Transverse colon (tissue), 4 donors: ENCODE results near the gene KIFC3. TPM values are rescaled to one million over a fixed set of nuclear protein-coding genes. Genes with fewer than 3 reads are reported as not detected.
"Not testable (repeated sequence)": the region's sequence is repeated elsewhere in the genome, so short reads cannot be mapped to it uniquely, and the experiment has no call there.

Source experiments
- DNase-seq: peaks from one replicate; pipeline ENCODE4 v3.0.0-alpha.2; 2019
- H3K27ac ChIP-seq, 4 donors: fragments of 200-600 bp; sonication (generic); 2 replicates each; pipeline ENCODE4 v1.5.1; 2016 to 2018; ENCODE audit warnings: inconsistent platforms in 4 of 4
- H3K27me3 ChIP-seq: fragments of 200-600 bp; sonication (generic); 2 replicates; pipeline ENCODE4 v1.5.1; 2017; ENCODE audit warnings: inconsistent platforms
- H3K36me3 ChIP-seq, 4 donors: fragments of 200-600 bp; sonication (generic); 2 replicates each; pipeline ENCODE4 v1.5.1; 2017 to 2019; ENCODE audit warnings: inconsistent platforms in 4 of 4
- H3K4me1 ChIP-seq, 4 donors: fragments of 200-600 bp; sonication (generic); 2 replicates each; pipeline ENCODE4 v1.5.1; 2017 to 2020; ENCODE audit warnings: inconsistent platforms in 4 of 4
- H3K4me3 ChIP-seq, 4 donors: fragments of 200-600 bp; sonication (generic); 1 replicate in 1 of 4; 2 replicates in 3 of 4; pipeline versions ENCODE4 v1.5.1 to v1.6.1; 2017 to 2019; ENCODE audit warnings: inconsistent platforms in 4 of 4
- H3K9me3 ChIP-seq, 2 donors: fragments of 200-600 bp; sonication (generic); 2 replicates each; pipeline ENCODE4 v1.5.1; 2017 to 2019; ENCODE audit warnings: inconsistent platforms in 2 of 2
- CTCF ChIP-seq, 5 experiments: fragments of 200-600 bp in 3 of 5; fragments of 450-650 bp in 2 of 5; sonication (generic) in 3 of 5; IDR thresholded peaks; 1 replicate in 2 of 5; 2 replicates in 3 of 5; pipeline ENCODE4 v1.5.1; 2016 to 2017; ENCODE audit warnings: antibody characterized with exemption in 5 of 5, inconsistent platforms in 3 of 5, mild to moderate bottlenecking in 2 of 5, moderate library complexity in 1 of 5
- EP300 ChIP-seq: sonication (generic); formaldehyde crosslinking; IDR thresholded peaks from one replicate; pipeline ENCODE4 v1.6.1; 2017; ENCODE audit warnings: antibody characterized with exemption, low read depth
- POLR2A ChIP-seq: fragments of 450-650 bp; IDR thresholded peaks from one replicate; pipeline ENCODE4 v1.6.1; 2016; ENCODE audit warnings: antibody characterized with exemption, mild to moderate bottlenecking, moderate library complexity
- POLR2AphosphoS5 ChIP-seq, 3 donors: sonication (generic); formaldehyde crosslinking; IDR thresholded peaks; one replicate each; pipeline ENCODE4 v1.6.1; 2016; ENCODE audit warnings: antibody characterized with exemption in 3 of 3
- WGBS, 2 donors: methylation state at CpG; one replicate each; pipeline ENCODE4 v1.1.5; 2018; ENCODE audit warnings: low coverage in 1 of 2; 5-methylcytosine and 5-hydroxymethylcytosine counted together
- in situ Hi-C, 4 donors: fragments of 200-750 bp; cut with MboI; loops; one replicate each; pipeline versions ENCODE4 v1.15.0 to v1.15.1; 2017; ENCODE audit warnings: low sequenced_read_pairs in 3 of 4, low pct_ligation_motif_present in 1 of 4, low pct_unique_long_range_greater_than_20kb in 1 of 4
- intact Hi-C: fragments of 100-400 bp; cut with DNase I; formaldehyde crosslinking; loops from one replicate; pipeline ENCODE4 v1.15.1; 2023; ENCODE audit warnings: low total_unique reads
- total RNA-seq, 4 donors: library from RNA; depleted of rRNA; stranded (reverse); fragments of >200 nt; gene quantifications; one replicate each; pipeline ENCODE4 v1.1.0, GENCODE V29; 2016

Gene KIFC3
- total RNA-seq, 4 donors from 2014 or later = 5.2 to 46.8 (median 13.5) TPM

GRCh38 chr16:57747496-57747895 lies 54.8 kb downstream of the KIFC3 start:
- DNase-seq = no peak
- H3K27ac ChIP-seq = no peak overlapping the region
- H3K27me3 ChIP-seq = no peaks in the 10 kb centered on the region
- no peaks in the 10 kb centered on the region for H3K4me1 ChIP-seq
- H3K9me3 ChIP-seq = no peaks in the 10 kb centered on the region
- in situ Hi-C loops (no loop called here), intact Hi-C loops (no loop called here)
- no peaks in the 10 kb centered on the region for H3K36me3 ChIP-seq
- WGBS, 2 donors = 94% methylated on average over 12 of the region's 12 CpGs; no CpG with 5 or more reads in 1 of the 2 donors
- TF ChIP-seq POLR2A = no peak
- no peak for TF ChIP-seq POLR2AphosphoS5 (IDR thresholded peaks at IDR 0.05)
- no peak for TF ChIP-seq EP300
- no peak for TF ChIP-seq CTCF (IDR thresholded peaks at IDR 0.05)
- H3K4me3 ChIP-seq = no peak overlapping the region

GRCh38 chr16:57747091-57747490 lies 55.2 kb downstream of the KIFC3 start:
- DNase-seq = no peak
- Histone ChIP-seq H3K36me3 (no peaks in the 10 kb centered on the region), H3K4me1 (no peaks in the 10 kb centered on the region), H3K4me3 (no peak overlapping the region), H3K27me3 (no peaks in the 10 kb centered on the region), H3K9me3 (no peaks in the 10 kb centered on the region), H3K27ac (no peak overlapping the region)
- no peak for TF ChIP-seq POLR2A
- no peak for TF ChIP-seq EP300
- no peak for TF ChIP-seq POLR2AphosphoS5 (IDR thresholded peaks at IDR 0.05)
- no peak for TF ChIP-seq CTCF (IDR thresholded peaks at IDR 0.05)
- in situ Hi-C loops (no loop called here), intact Hi-C loops (no loop called here)
- 93% methylated on average over 7 of the region's 7 CpGs; no CpG with 5 or more reads in 1 of the 2 donors for whole genome bisulfite sequencing, 2 donors

- intact Hi-C loops, H3K36me3 ChIP-seq: not testable (repeated sequence)
Measured at GRCh38 chr16:57746316-57746715, 56.0 kb downstream of the KIFC3 start.

GRCh38 chr16:57745768-57746167 lies 56.5 kb downstream of the KIFC3 start:
- Histone ChIP-seq H3K27ac (no peak overlapping the region), H3K9me3 (no peaks in the 10 kb centered on the region), H3K4me1 (no peaks in the 10 kb centered on the region), H3K36me3 (no peaks in the 10 kb centered on the region), H3K4me3 (no peak overlapping the region), H3K27me3 (no peaks in the 10 kb centered on the region)
- in situ Hi-C loops (no loop called here), intact Hi-C loops (no loop called here)
- no peak for DNase-seq
- no peak for TF ChIP-seq POLR2AphosphoS5 (IDR thresholded peaks at IDR 0.05)
- TF ChIP-seq EP300 = no peak
- no peak for TF ChIP-seq POLR2A
- no peak for TF ChIP-seq CTCF (IDR thresholded peaks at IDR 0.05)
- WGBS, 2 donors = 100% methylated on average over 1 to 3 of the region's 3 CpGs

More at GRCh38 chr16:57746316-57746715, 56.0 kb downstream of the KIFC3 start:
- H3K4me1 ChIP-seq, H3K9me3 ChIP-seq, H3K27ac ChIP-seq, DNase-seq, H3K4me3 ChIP-seq, H3K27me3 ChIP-seq, in situ Hi-C loops: not testable (repeated sequence)
- WGBS, 2 donors = 83% methylated on average over 7 of the region's 7 CpGs; no CpG with 5 or more reads in 1 of the 2 donors

GRCh38 chr16:57744642-57744903 lies 57.7 kb downstream of the KIFC3 start:
- intact Hi-C loops (loop anchor here (5.0 kb wide), 1 partner anchor 523 kb away; no protein-coding TSS in a partner anchor), in situ Hi-C loops (no loop called here)
- Histone ChIP-seq H3K27ac (no peak overlapping the region), H3K9me3 (no peaks in the 10 kb centered on the region), H3K4me3 (no peak overlapping the region), H3K36me3 (no peaks in the 10 kb centered on the region), H3K4me1 (no peaks in the 10 kb centered on the region), H3K27me3 (no peaks in the 10 kb centered on the region)
- TF ChIP-seq POLR2AphosphoS5 (IDR thresholded peaks at IDR 0.05) (no peak), CTCF (IDR thresholded peaks at IDR 0.05) (no peak), EP300 (no peak), POLR2A (no peak)
- DNase-seq = no peak
- 78 to 100% methylated on average over 2 to 7 of the region's 7 CpGs for WGBS, 2 donors
